ENCODE measurements around the gene CSHL1.
"Not testable (repeated sequence)": the region's sequence is repeated elsewhere in the genome, so short reads cannot be mapped to it uniquely, and the experiment has no call there.

Gene CSHL1

GRCh38 chr17:63866625-63867024 lies 44.4 kb downstream of the CSHL1 start:
- H3K27ac Mint-ChIP-seq, result peak overlapping the region; percentile 67
- ATAC-seq, H3K4me1 Mint-ChIP-seq, H3K27me3 Mint-ChIP-seq, H3K36me3 Mint-ChIP-seq, H3K9me3 Mint-ChIP-seq, H3K4me3 Mint-ChIP-seq: not testable (repeated sequence)
